B cell (primary cell): ENCODE measurements around the gene OR6S1. TPM values are rescaled to one million over a fixed set of nuclear protein-coding genes. Genes with fewer than 3 reads are reported as not detected.
A peak's percentile ranks its signal among the peaks of the same experiment; 100 is the strongest.

Source experiments
- ATAC-seq: fragments of 200-7000 bp; cut with Tn5 transposase; one replicate; pipeline ENCODE4 v1.10.0; 2021; ENCODE audit warnings: low read depth, mild to moderate bottlenecking, moderate number of reproducible peaks, moderate library complexity
- CTCF ChIA-PET: fragments of 350-600 bp; sonication (Branson Sonifier 250); formaldehyde crosslinking; loops from one replicate; lab custom pipeline; 2021; ENCODE audit warnings: antibody characterized with exemption, inconsistent platforms; lab: Charles Lee
- POLR2A ChIA-PET: fragments of 350-600 bp; sonication (Branson Sonifier 250); formaldehyde crosslinking; loops from one replicate; lab custom pipeline; 2021; ENCODE audit warnings: antibody characterized with exemption; lab: Charles Lee
- DNase-seq: peaks from one replicate; pipeline ENCODE4 v3.0.0; 2013
- H2AFZ ChIP-seq: 2 replicates; pipeline ENCODE4 v1.6.1; 2012; ENCODE audit warnings: mild to moderate bottlenecking, low read depth, low read length; ENCODE audit not compliant: insufficient read depth, poor library complexity, severe bottlenecking
- H3K27ac ChIP-seq, 2 donors: 1 replicate in 1 of 2; 2 replicates in 1 of 2; pipeline ENCODE4 v1.5.1; 2012 to 2013; ENCODE audit warnings: low read length in 2 of 2, mild to moderate bottlenecking in 2 of 2, moderate library complexity in 1 of 2
- H3K27me3 ChIP-seq, 4 experiments: fragments of 200-600 bp in 1 of 4; sonication (generic) in 1 of 4; replicated peaks in 1 of 4; 1 replicate in 2 of 4; 2 replicates in 2 of 4; pipeline versions ENCODE4 v1.6.1 to v1.7.0; 2013 to 2016; ENCODE audit warnings: low read length in 3 of 4, mild to moderate bottlenecking in 2 of 4, mixed read lengths in 1 of 4, moderate library complexity in 1 of 4; ENCODE audit not compliant: insufficient read depth in 4 of 4, control insufficient read depth in 3 of 4; ENCODE audit errors: control extremely low read depth in 1 of 4
- H3K36me3 ChIP-seq, 2 experiments: replicated peaks in 1 of 2; 1 replicate in 1 of 2; 2 replicates in 1 of 2; pipeline versions ENCODE4 v1.6.1 to v1.7.1; 2013; ENCODE audit warnings: low read length in 1 of 2; ENCODE audit not compliant: insufficient read depth in 2 of 2, control insufficient read depth in 1 of 2; ENCODE audit errors: control extremely low read depth in 1 of 2, extremely low read depth in 1 of 2
- H3K4me1 ChIP-seq, 2 donors: fragments of 200-600 bp in 1 of 2; sonication (generic) in 1 of 2; 1 replicate in 1 of 2; 2 replicates in 1 of 2; pipeline versions ENCODE4 v1.5.1 to v1.6.1; 2013 to 2017; ENCODE audit warnings: low read length in 2 of 2; ENCODE audit not compliant: control insufficient read depth in 2 of 2, insufficient read depth in 2 of 2
- H3K4me2 ChIP-seq: replicated peaks from 2 replicates; pipeline ENCODE3; 2012; ENCODE audit warnings: mild to moderate bottlenecking, low read depth, low read length; ENCODE audit not compliant: poor library complexity, severe bottlenecking
- H3K4me3 ChIP-seq, 5 experiments: fragments of 200-600 bp in 1 of 5; sonication (generic) in 1 of 5; 1 replicate in 3 of 5; 2 replicates in 2 of 5; pipeline versions ENCODE4 v1.5.1 to v1.7.0; 2011 to 2016; ENCODE audit warnings: low read length in 4 of 5, mild to moderate bottlenecking in 4 of 5, low read depth in 2 of 5, control low read depth in 1 of 5, moderate library complexity in 1 of 5; ENCODE audit not compliant: insufficient read depth in 1 of 5; ENCODE audit errors: control extremely low read depth in 1 of 5, extremely low read depth in 1 of 5
- H3K79me2 ChIP-seq: fragments of 200-600 bp; sonication (generic); one replicate; pipeline ENCODE4 v1.6.0; 2016; ENCODE audit warnings: low read length; ENCODE audit not compliant: control insufficient read depth, insufficient read depth
- H3K9ac ChIP-seq: fragments of 200-600 bp; sonication (generic); 2 replicates; pipeline ENCODE4 v1.6.1; 2017; ENCODE audit warnings: mild to moderate bottlenecking, low read length, moderate library complexity
- H3K9me3 ChIP-seq, 3 donors: one replicate each; pipeline versions ENCODE4 v1.6.1 to v1.7.1; 2013; ENCODE audit warnings: low read length in 2 of 3; ENCODE audit not compliant: control insufficient read depth in 2 of 3, insufficient read depth in 1 of 3; ENCODE audit errors: control extremely low read depth in 1 of 3
- H4K20me1 ChIP-seq: 2 replicates; pipeline ENCODE4 v1.6.0; 2012; ENCODE audit warnings: mild to moderate bottlenecking, low read length; ENCODE audit not compliant: insufficient read depth, control insufficient read depth, poor library complexity, severe bottlenecking
- H3K27ac Mint-ChIP-seq: one replicate; pipeline ENCODE4 v1.8.0; 2021; ENCODE audit warnings: mixed read lengths
- H3K27me3 Mint-ChIP-seq: one replicate; pipeline ENCODE4 v1.8.0; 2021; ENCODE audit warnings: mixed read lengths
- H3K4me1 Mint-ChIP-seq: one replicate; pipeline ENCODE4 v1.8.0; 2021; ENCODE audit warnings: mixed read lengths
- H3K4me3 Mint-ChIP-seq: one replicate; pipeline ENCODE4 v1.8.0; 2021; ENCODE audit warnings: mixed read lengths
- H3K9me3 Mint-ChIP-seq: one replicate; pipeline ENCODE4 v1.8.0; 2022; ENCODE audit warnings: mixed read lengths; ENCODE audit not compliant: insufficient read depth
- CTCF ChIP-seq: fragments of 200-600 bp; IDR thresholded peaks from one replicate; pipeline ENCODE4 v1.8.0; 2022; ENCODE audit warnings: antibody characterized with exemption, mild to moderate bottlenecking
- EZH2 ChIP-seq: IDR thresholded peaks from 2 replicates; pipeline ENCODE4 v1.6.1; 2012; ENCODE audit warnings: borderline replicate concordance, low read depth, mild to moderate bottlenecking, moderate library complexity, low read length; ENCODE audit not compliant: insufficient read depth, poor library complexity, severe bottlenecking
- WGBS: methylation state at CpG from one replicate; pipeline ENCODE4 v1.1.5; 2013; ENCODE audit warnings: missing lambda C conversion rate; ENCODE audit not compliant: insufficient coverage; 5-methylcytosine and 5-hydroxymethylcytosine counted together
- intact Hi-C: fragments of 100-400 bp; cut with micrococcal nuclease; formaldehyde crosslinking; loops from one replicate; pipeline ENCODE4 v1.10.0; 2022
- polyA plus RNA-seq: library from polyadenylated mRNA; depleted of rRNA; stranded (reverse); fragments of >200 nt; gene quantifications from 2 replicates; pipeline ENCODE4 v1.2.3, GENCODE V29; 2012
- total RNA-seq, 2 donors: library from RNA; stranded (reverse); fragments of 120-200 nt in 1 of 2; gene quantifications; 1 replicate in 1 of 2; 2 replicates in 1 of 2; pipeline versions ENCODE4 v1.2.3 to v1.2.4, GENCODE V29; 2013 to 2022

OR6S1 gene
- total and polyA plus RNA-seq, 2 donors (not counting 1 experiment from before 2014, with no cell fraction given): 0.16 TPM; not detected in 1

- 20% methylated on average over 7 of the region's 12 CpGs for WGBS
- no peaks in the 10 kb centered on the region for H3K79me2 ChIP-seq
- no peak overlapping the region for H3K27ac Mint-ChIP-seq
- H3K27me3 Mint-ChIP-seq: peaks cover 33% of the 10 kb centered on the region
- ATAC-seq (no peak), DNase-seq (peak; percentile 44)
- peak overlapping the region; percentile 88 for H3K4me3 Mint-ChIP-seq
- intact Hi-C loops: no loop called here
- ChIA-PET POLR2A (interaction anchor here (0.6 kb wide), 1 partner anchor 28 kb away, joined by 5 read pairs; no protein-coding TSS in a partner anchor), CTCF (interaction anchor here (0.7 to 1.0 kb wide), 2 partner anchors 65 to 298 kb away, joined by 3 to 5 read pairs; no protein-coding TSS in a partner anchor)
- H4K20me1 ChIP-seq: no peaks in the 10 kb centered on the region
- H2AFZ ChIP-seq: peak overlapping the region; percentile 10
- H3K4me1 Mint-ChIP-seq: peaks cover 76% of the 10 kb centered on the region
- H3K9me3 ChIP-seq: peaks cover 0 to 28% (median 0%) of the 10 kb centered on the region in 3 donors
- H3K4me3 ChIP-seq: peak overlapping the region in 2 of 5 experiments; percentile 5 to 47
- peak overlapping the region; percentile 68 for H3K4me2 ChIP-seq
- H3K4me1 ChIP-seq: peaks cover 56 to 64% of the 10 kb centered on the region in 2 donors
- no peak for TF ChIP-seq EZH2
- peaks cover 0 to 20% (median 4%) of the 10 kb centered on the region in 4 experiments for H3K27me3 ChIP-seq
- H3K9ac ChIP-seq: peak overlapping the region; percentile 41
- no peaks in the 10 kb centered on the region for H3K36me3 ChIP-seq
- H3K27ac ChIP-seq: no peak overlapping the region
- H3K9me3 Mint-ChIP-seq: no peaks in the 10 kb centered on the region
These were observed 15.2 kb downstream of the OR6S1 start for GRCh38 chr14:20626274-20626673.

- Histone ChIP-seq H2AFZ (peak overlapping the region; percentile 20), H3K4me2 (peak overlapping the region; percentile 68), H3K9ac (peak overlapping the region; percentile 41), H3K79me2 (no peaks in the 10 kb centered on the region), H3K4me1 (peaks cover 46 to 52% of the 10 kb centered on the region in 2 donors), H3K36me3 (no peaks in the 10 kb centered on the region), H3K9me3 (peaks cover 0 to 28% (median 0%) of the 10 kb centered on the region in 3 donors), H3K27ac (peak overlapping the region in 1 of 2 donors; percentile 5), H3K27me3 (peaks cover 0 to 23% (median under 1%) of the 10 kb centered on the region in 4 experiments), H3K4me3 (peak overlapping the region in 4 of 5 experiments; percentile 24 to 53 (median 43)), H4K20me1 (no peaks in the 10 kb centered on the region)
- ATAC-seq (peak; percentile 61), DNase-seq (peak; percentile 76)
- H3K9me3 Mint-ChIP-seq: no peaks in the 10 kb centered on the region
- ChIA-PET CTCF (no interaction called here), POLR2A (no interaction called here)
- peaks cover 66% of the 10 kb centered on the region for H3K4me1 Mint-ChIP-seq
- H3K27me3 Mint-ChIP-seq: peaks cover 34% of the 10 kb centered on the region
- H3K4me3 Mint-ChIP-seq: peak overlapping the region; percentile 88
- intact Hi-C loops: loop anchor here (1.0 kb wide), 1 partner anchor 11 kb away; no protein-coding TSS in a partner anchor
- 4% methylated on average over 19 of the region's 22 CpGs for WGBS
- no peak for TF ChIP-seq EZH2
- no peak for TF ChIP-seq CTCF
- peak overlapping the region; percentile 91 for H3K27ac Mint-ChIP-seq
These were observed 16.9 kb downstream of the OR6S1 start for GRCh38 chr14:20624495-20625070.
